Stomach smooth muscle (tissue), 2 donors: ENCODE measurements around the gene MYEOV.

ENCODE experiments used
- H3K27ac ChIP-seq: one replicate; pipeline ENCODE4 v1.7.0; 2013; ENCODE audit warnings: mild to moderate bottlenecking, low read length, inconsistent platforms
- H3K27me3 ChIP-seq, 2 donors: one replicate each; pipeline ENCODE4 v1.7.0; 2013; ENCODE audit warnings: low read length in 2 of 2; ENCODE audit not compliant: insufficient read depth in 2 of 2, control insufficient read depth in 1 of 2
- H3K36me3 ChIP-seq, 2 donors: one replicate each; pipeline ENCODE4 v1.7.0; 2013; ENCODE audit warnings: low read length in 2 of 2; ENCODE audit not compliant: control insufficient read depth in 2 of 2, insufficient read depth in 2 of 2
- H3K4me1 ChIP-seq: one replicate; pipeline ENCODE4 v1.7.0; 2013; ENCODE audit warnings: low read length; ENCODE audit not compliant: control insufficient read depth, insufficient read depth
- H3K4me3 ChIP-seq, 2 donors: one replicate each; pipeline ENCODE4 v1.7.0; 2013; ENCODE audit warnings: low read length in 2 of 2
- H3K9ac ChIP-seq, 2 donors: one replicate each; pipeline ENCODE4 v1.7.0; 2013; ENCODE audit warnings: low read length in 2 of 2, mild to moderate bottlenecking in 1 of 2
- H3K9me3 ChIP-seq, 2 donors: one replicate each; pipeline ENCODE4 v1.7.0; 2013; ENCODE audit warnings: low read length in 2 of 2; ENCODE audit not compliant: control insufficient read depth in 2 of 2
- donor health status: healthy.
- donor health status: Pancreatic carcinoma.

Gene MYEOV

GRCh38 chr11:69253028-69253427 lies 40.9 kb upstream of the MYEOV start:
- peaks cover 3 to 9% of the 10 kb centered on the region in 2 donors for H3K9me3 ChIP-seq
- no peak overlapping the region for H3K9ac ChIP-seq
- no peaks in the 10 kb centered on the region for H3K36me3 ChIP-seq
- no peak overlapping the region for H3K27ac ChIP-seq
- H3K4me1 ChIP-seq = no peaks in the 10 kb centered on the region
- no peak overlapping the region for H3K4me3 ChIP-seq
- peaks cover 9 to 18% of the 10 kb centered on the region in 2 donors for H3K27me3 ChIP-seq

- H3K4me3 ChIP-seq = no peak overlapping the region
These were observed 36.8 kb upstream of the MYEOV start for GRCh38 chr11:69257134-69257533.

GRCh38 chr11:69257838-69258658 lies 35.9 kb upstream of the MYEOV start:
- Histone ChIP-seq H3K27me3 (peaks cover 0 to 5% of the 10 kb centered on the region in 2 donors), H3K9me3 (peaks cover 6% of the 10 kb centered on the region in 2 donors), H3K4me3 (no peak overlapping the region), H3K27ac (no peak overlapping the region), H3K36me3 (no peaks in the 10 kb centered on the region), H3K4me1 (no peaks in the 10 kb centered on the region), H3K9ac (no peak overlapping the region)

More at GRCh38 chr11:69257134-69257533, 36.8 kb upstream of the MYEOV start:
- H3K36me3 ChIP-seq = no peaks in the 10 kb centered on the region
- H3K4me1 ChIP-seq = no peaks in the 10 kb centered on the region
- H3K27me3 ChIP-seq = peaks cover 0 to 8% of the 10 kb centered on the region in 2 donors
- H3K27ac ChIP-seq = no peak overlapping the region
- peaks cover 6 to 9% of the 10 kb centered on the region in 2 donors for H3K9me3 ChIP-seq
- no peak overlapping the region for H3K9ac ChIP-seq

- no peaks in the 10 kb centered on the region for H3K36me3 ChIP-seq
- H3K4me3 ChIP-seq = no peak overlapping the region
- H3K27me3 ChIP-seq = peaks cover 0 to 9% of the 10 kb centered on the region in 2 donors
- no peaks in the 10 kb centered on the region for H3K4me1 ChIP-seq
- H3K9me3 ChIP-seq = peaks cover 0 to 3% of the 10 kb centered on the region in 2 donors
- H3K9ac ChIP-seq = no peak overlapping the region
- no peak overlapping the region for H3K27ac ChIP-seq
These were observed 34.9 kb upstream of the MYEOV start for GRCh38 chr11:69259096-69259495.

- Histone ChIP-seq H3K4me3 (no peak overlapping the region), H3K9ac (no peak overlapping the region), H3K4me1 (no peaks in the 10 kb centered on the region), H3K9me3 (peaks cover 0 to 3% of the 10 kb centered on the region in 2 donors), H3K27ac (no peak overlapping the region), H3K27me3 (peaks cover 0 to 5% of the 10 kb centered on the region in 2 donors), H3K36me3 (no peaks in the 10 kb centered on the region)
These were observed 33.3 kb upstream of the MYEOV start for GRCh38 chr11:69260622-69261021.

GRCh38 chr11:69261116-69261515 lies 32.8 kb upstream of the MYEOV start:
- no peaks in the 10 kb centered on the region for H3K36me3 ChIP-seq
- H3K4me1 ChIP-seq = no peaks in the 10 kb centered on the region
- H3K27ac ChIP-seq = no peak overlapping the region
- no peak overlapping the region for H3K9ac ChIP-seq
- peaks cover 0 to 3% of the 10 kb centered on the region in 2 donors for H3K9me3 ChIP-seq
- H3K4me3 ChIP-seq = no peak overlapping the region
- peaks cover 0 to 5% of the 10 kb centered on the region in 2 donors for H3K27me3 ChIP-seq

- Histone ChIP-seq H3K9me3 (peaks cover 0 to 3% of the 10 kb centered on the region in 2 donors), H3K9ac (no peak overlapping the region), H3K27ac (no peak overlapping the region), H3K36me3 (no peaks in the 10 kb centered on the region), H3K4me3 (no peak overlapping the region), H3K27me3 (peaks cover 0 to 3% of the 10 kb centered on the region in 2 donors), H3K4me1 (no peaks in the 10 kb centered on the region)
These were observed 30.8 kb upstream of the MYEOV start for GRCh38 chr11:69262918-69263735.

GRCh38 chr11:69263736-69264052 lies 30.3 kb upstream of the MYEOV start:
- Histone ChIP-seq H3K27ac (no peak overlapping the region), H3K9me3 (peaks cover 0 to 3% of the 10 kb centered on the region in 2 donors), H3K27me3 (peaks cover 0 to 3% of the 10 kb centered on the region in 2 donors), H3K36me3 (no peaks in the 10 kb centered on the region), H3K4me3 (no peak overlapping the region), H3K4me1 (no peaks in the 10 kb centered on the region), H3K9ac (no peak overlapping the region)

GRCh38 chr11:69264486-69264885 lies 29.5 kb upstream of the MYEOV start:
- no peaks in the 10 kb centered on the region for H3K4me1 ChIP-seq
- peaks cover 0 to under 1% of the 10 kb centered on the region in 2 donors for H3K9me3 ChIP-seq
- peaks cover 0 to 3% of the 10 kb centered on the region in 2 donors for H3K27me3 ChIP-seq
- H3K9ac ChIP-seq = no peak overlapping the region
- H3K27ac ChIP-seq = no peak overlapping the region
- no peak overlapping the region for H3K4me3 ChIP-seq
- no peaks in the 10 kb centered on the region for H3K36me3 ChIP-seq

GRCh38 chr11:69265210-69265609 lies 28.7 kb upstream of the MYEOV start:
- Histone ChIP-seq H3K36me3 (no peaks in the 10 kb centered on the region), H3K4me3 (no peak overlapping the region), H3K4me1 (no peaks in the 10 kb centered on the region), H3K27me3 (peaks cover 0 to 3% of the 10 kb centered on the region in 2 donors), H3K9ac (no peak overlapping the region), H3K9me3 (no peaks in the 10 kb centered on the region), H3K27ac (no peak overlapping the region)
